Common myeloid progenitor, CD34-positive (primary cell): ENCODE data around the gene TUBA1B.

ENCODE experiments used
- CTCF ChIA-PET: fragments of 350-600 bp; sonication (Branson Sonifier 250); formaldehyde crosslinking; loops from one replicate; lab custom pipeline; 2021; ENCODE audit warnings: antibody characterized with exemption; lab: Charles Lee
- POLR2A ChIA-PET: fragments of 350-600 bp; sonication (Branson Sonifier 250); formaldehyde crosslinking; loops from one replicate; lab custom pipeline; 2021; ENCODE audit warnings: antibody characterized with exemption; lab: Charles Lee
- DNase-seq, 3 donors: peaks; one replicate each; pipeline versions ENCODE4 v3.0.0 to v3.0.0-alpha.2; 2013
- H3K27ac ChIP-seq, 2 experiments: 1 replicate in 1 of 2; 2 replicates in 1 of 2; pipeline ENCODE4 v1.7.0; 2013; ENCODE audit warnings: inconsistent platforms in 2 of 2, low read length in 2 of 2, mild to moderate bottlenecking in 2 of 2, low read depth in 1 of 2, moderate library complexity in 1 of 2; ENCODE audit not compliant: severe bottlenecking in 2 of 2, insufficient read depth in 1 of 2, poor library complexity in 1 of 2
- H3K27me3 ChIP-seq, 5 experiments: replicated peaks in 2 of 5; 1 replicate in 3 of 5; 2 replicates in 2 of 5; pipeline versions ENCODE4 v1.6.1 to v1.7.0; 2013; ENCODE audit warnings: low read length in 4 of 5, mild to moderate bottlenecking in 2 of 5, moderate library complexity in 2 of 5, inconsistent platforms in 1 of 5; ENCODE audit not compliant: insufficient read depth in 5 of 5, control insufficient read depth in 4 of 5
- H3K36me3 ChIP-seq, 4 experiments: 1 replicate in 2 of 4; 2 replicates in 2 of 4; pipeline versions ENCODE4 v1.6.1 to v1.7.0; 2013; ENCODE audit warnings: low read length in 3 of 4, control low read depth in 1 of 4, mild to moderate bottlenecking in 1 of 4; ENCODE audit not compliant: control insufficient read depth in 4 of 4, insufficient read depth in 4 of 4
- H3K4me1 ChIP-seq, 4 experiments: 1 replicate in 3 of 4; 2 replicates in 1 of 4; pipeline versions ENCODE4 v1.6.1 to v1.7.1; 2013; ENCODE audit warnings: low read length in 3 of 4, mild to moderate bottlenecking in 3 of 4, control low read depth in 1 of 4, inconsistent platforms in 1 of 4, moderate library complexity in 1 of 4; ENCODE audit not compliant: control insufficient read depth in 4 of 4, insufficient read depth in 4 of 4; ENCODE audit errors: control extremely low read depth in 1 of 4
- H3K4me3 ChIP-seq, 7 experiments: 1 replicate in 4 of 7; 2 replicates in 3 of 7; pipeline versions ENCODE4 v1.5.1 to v1.7.0; 2013; ENCODE audit warnings: mild to moderate bottlenecking in 7 of 7, low read length in 6 of 7, moderate library complexity in 6 of 7, inconsistent platforms in 2 of 7, low read depth in 2 of 7, control low read depth in 1 of 7; ENCODE audit not compliant: insufficient read depth in 4 of 7, control insufficient read depth in 1 of 7; ENCODE audit errors: extremely low read depth in 1 of 7
- H3K9me3 ChIP-seq, 5 experiments: 1 replicate in 4 of 5; 2 replicates in 1 of 5; pipeline versions ENCODE4 v1.6.1 to v1.7.1; 2013; ENCODE audit warnings: low read length in 4 of 5, mild to moderate bottlenecking in 2 of 5, inconsistent platforms in 1 of 5, low read depth in 1 of 5, moderate library complexity in 1 of 5; ENCODE audit not compliant: control insufficient read depth in 4 of 5, insufficient read depth in 2 of 5; ENCODE audit errors: control extremely low read depth in 1 of 5
- WGBS: methylation state at CpG from one replicate; pipeline ENCODE4 v1.1.5; 2013; ENCODE audit not compliant: insufficient coverage; 5-methylcytosine and 5-hydroxymethylcytosine counted together

TUBA1B gene

GRCh38 chr12:49092816-49093406 lies 38.3 kb downstream of the TUBA1B start:
- CTCF ChIA-PET = interaction anchor here (0.8 to 20.9 kb wide), 14 partner anchors 6 to 161 kb away, joined by 3 to 326 read pairs (median 5); partner anchors contain the start of genes LMBR1L, RHEBL1 and TUBA1B
- POLR2A ChIA-PET = interaction anchor here (0.6 kb wide), 1 partner anchor 20 kb away, joined by 5 read pairs; no protein-coding TSS in a partner anchor
- H3K27me3 ChIP-seq = peaks cover 18 to 77% (median 34%) of the 10 kb centered on the region in 5 experiments
- WGBS = 56% methylated on average over 1 of the region's 4 CpGs
- H3K4me3 ChIP-seq = no peak overlapping the region
- H3K4me1 ChIP-seq = peaks cover 9 to 61% (median 56%) of the 10 kb centered on the region in 4 experiments
- H3K36me3 ChIP-seq = peaks cover 4 to 19% (median 14%) of the 10 kb centered on the region in 4 experiments
- no peak for DNase-seq
- H3K9me3 ChIP-seq = no peaks in the 10 kb centered on the region
- H3K27ac ChIP-seq = peak overlapping the region in 1 of 2 experiments; percentile 74

DNA sequence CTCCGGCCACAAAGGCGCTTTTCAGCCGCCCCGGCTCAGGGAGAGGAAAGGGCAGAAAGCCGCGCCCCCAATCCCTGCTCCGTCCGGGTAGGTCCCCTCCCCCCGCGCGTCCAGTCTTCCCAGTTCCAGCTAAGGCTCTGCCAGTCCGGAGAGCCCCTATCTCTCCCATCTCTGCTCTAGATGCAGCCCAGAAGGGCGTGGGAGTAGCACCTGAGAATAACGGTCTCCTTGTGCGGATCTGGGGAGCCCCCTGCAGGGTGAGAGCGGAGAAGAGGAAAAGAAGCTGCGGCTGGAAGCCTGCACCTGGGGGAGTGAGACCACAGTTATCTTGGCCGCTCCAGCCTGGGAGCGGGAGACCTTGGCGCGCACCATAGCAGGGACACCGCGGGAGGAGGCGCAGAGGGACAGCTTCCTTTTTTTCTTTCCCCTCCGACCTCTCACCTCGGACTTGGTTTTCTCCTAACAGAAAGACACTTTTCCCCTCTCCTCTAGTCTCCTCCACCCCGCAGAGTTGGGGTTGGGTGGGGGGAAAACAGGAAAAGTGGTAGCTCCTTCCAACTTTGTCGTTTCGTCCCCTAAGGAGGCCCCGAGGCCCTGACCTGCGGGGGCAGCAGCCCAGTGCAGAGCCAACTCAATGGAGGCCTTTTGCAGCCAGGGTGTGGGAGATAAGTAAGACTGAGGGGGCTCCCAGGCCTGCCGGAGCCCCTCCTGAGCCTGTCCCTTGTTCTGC lies 38.9 kb downstream of the TUBA1B start:
- Histone ChIP-seq H3K36me3 (peaks cover 0 to 13% (median 8%) of the 10 kb centered on the region in 4 experiments), H3K4me1 (peaks cover 11 to 64% (median 58%) of the 10 kb centered on the region in 4 experiments), H3K4me3 (peak overlapping the region in 6 of 7 experiments; percentile 2 to 68 (median 42)), H3K9me3 (no peaks in the 10 kb centered on the region), H3K27ac (peak overlapping the region in 1 of 2 experiments; percentile 74), H3K27me3 (peaks cover 18 to 77% (median 34%) of the 10 kb centered on the region in 5 experiments)
- CTCF ChIA-PET = interaction anchor here (1.0 to 20.9 kb wide), 14 partner anchors 5 to 161 kb away, joined by 3 to 326 read pairs (median 6); partner anchors contain the start of genes LMBR1L, RHEBL1 and TUBA1B
- POLR2A ChIA-PET = interaction anchor here (0.7 to 1.5 kb wide), 4 partner anchors 9 to 96 kb away, joined by 3 to 6 read pairs (median 4); partner anchors contain the start of genes RHEBL1 and TUBA1B
- WGBS = 0% methylated on average over 8 of the region's 32 CpGs
- peak; percentile 27 to 47 (median 42) for DNase-seq

DNA sequence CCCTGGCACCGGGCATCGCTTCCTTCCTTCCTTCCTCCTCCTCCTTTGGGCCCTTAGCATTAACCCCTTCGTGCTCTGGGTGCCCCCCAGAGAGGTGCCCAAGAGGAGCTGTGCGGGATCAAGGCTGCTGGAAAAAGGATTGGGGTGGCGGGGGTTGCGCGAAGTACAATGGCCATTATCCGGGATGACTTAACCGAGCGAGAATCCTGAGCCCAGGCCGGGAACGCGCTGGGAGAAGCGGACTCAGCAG lies 39.4 kb downstream of the TUBA1B start:
- POLR2A ChIA-PET = interaction anchor here (0.7 to 1.5 kb wide), 4 partner anchors 9 to 97 kb away, joined by 3 to 6 read pairs (median 4); partner anchors contain the start of genes RHEBL1 and TUBA1B

GRCh38 chr12:49091056-49091835 lies 39.9 kb downstream of the TUBA1B start:
- CTCF ChIA-PET = interaction anchor here (1.8 to 20.9 kb wide), 6 partner anchors 10 to 40 kb away, joined by 7 to 326 read pairs (median 15); partner anchors contain the start of genes LMBR1L, RHEBL1 and TUBA1B
- Histone ChIP-seq H3K9me3 (no peaks in the 10 kb centered on the region), H3K27me3 (peaks cover 18 to 77% (median 34%) of the 10 kb centered on the region in 5 experiments), H3K36me3 (peaks cover 0 to 5% (median under 1%) of the 10 kb centered on the region in 4 experiments), H3K4me3 (peak overlapping the region in 3 of 7 experiments; percentile 36 to 68 (median 50)), H3K4me1 (peaks cover 11 to 64% (median 58%) of the 10 kb centered on the region in 4 experiments), H3K27ac (peak overlapping the region in 1 of 2 experiments; percentile 40)
- 8% methylated on average over 34 of the region's 41 CpGs for WGBS
- peak in 1 of 3 donors; percentile 21 for DNase-seq
- POLR2A ChIA-PET = interaction anchor here (0.7 to 1.5 kb wide), 4 partner anchors 10 to 97 kb away, joined by 3 to 6 read pairs (median 4); partner anchors contain the start of genes RHEBL1 and TUBA1B

More for the DNA sequence above, 39.4 kb downstream of the TUBA1B start:
- Histone ChIP-seq H3K9me3 (no peaks in the 10 kb centered on the region), H3K36me3 (peaks cover 0 to 8% (median 3%) of the 10 kb centered on the region in 4 experiments), H3K4me1 (peaks cover 11 to 64% (median 58%) of the 10 kb centered on the region in 4 experiments), H3K27ac (peak overlapping the region in 1 of 2 experiments; percentile 40), H3K4me3 (peak overlapping the region in 6 of 7 experiments; percentile 2 to 68 (median 42)), H3K27me3 (peaks cover 18 to 77% (median 34%) of the 10 kb centered on the region in 5 experiments)
- CTCF ChIA-PET = interaction anchor here (1.0 to 20.9 kb wide), 8 partner anchors 10 to 162 kb away, joined by 3 to 326 read pairs (median 8); partner anchors contain the start of genes LMBR1L, RHEBL1 and TUBA1B
- DNase-seq = no peak
- WGBS = 2% methylated on average over 14 of the region's 14 CpGs

- WGBS = under 1% methylated on average over 83 of the region's 88 CpGs
- no peaks in the 10 kb centered on the region for H3K36me3 ChIP-seq
- peak overlapping the region in 6 of 7 experiments; percentile 31 to 65 (median 52) for H3K4me3 ChIP-seq
- H3K27me3 ChIP-seq = peaks cover 15 to 67% (median 32%) of the 10 kb centered on the region in 5 experiments
- no peaks in the 10 kb centered on the region for H3K9me3 ChIP-seq
- DNase-seq = peak; percentile 71 to 84 (median 77)
- CTCF ChIA-PET = interaction anchor here (0.6 to 16.3 kb wide), 12 partner anchors 10 to 171 kb away, joined by 3 to 285 read pairs (median 8); partner anchors contain the start of genes DHH, LMBR1L, RHEBL1 and TUBA1B
- peaks cover 11 to 64% (median 58%) of the 10 kb centered on the region in 4 experiments for H3K4me1 ChIP-seq
- POLR2A ChIA-PET = interaction anchor here (0.8 kb wide), 2 partner anchors 13 to 143 kb away, joined by 3 read pairs; no protein-coding TSS in a partner anchor
- H3K27ac ChIP-seq = no peak overlapping the region
These were observed 41.1 kb downstream of the TUBA1B start for GRCh38 chr12:49089821-49090773.
